ENCODE measurements around the gene SLC47A1. TPM values are rescaled to one million over a fixed set of nuclear protein-coding genes. Genes with fewer than 3 reads are reported as not detected.

The SLC47A1 gene
- total and polyA plus RNA-seq, 9 of the 15 experiments (the other 6 are each of a cell fraction or from before 2014, with no cell fraction given): not detected

DNA sequence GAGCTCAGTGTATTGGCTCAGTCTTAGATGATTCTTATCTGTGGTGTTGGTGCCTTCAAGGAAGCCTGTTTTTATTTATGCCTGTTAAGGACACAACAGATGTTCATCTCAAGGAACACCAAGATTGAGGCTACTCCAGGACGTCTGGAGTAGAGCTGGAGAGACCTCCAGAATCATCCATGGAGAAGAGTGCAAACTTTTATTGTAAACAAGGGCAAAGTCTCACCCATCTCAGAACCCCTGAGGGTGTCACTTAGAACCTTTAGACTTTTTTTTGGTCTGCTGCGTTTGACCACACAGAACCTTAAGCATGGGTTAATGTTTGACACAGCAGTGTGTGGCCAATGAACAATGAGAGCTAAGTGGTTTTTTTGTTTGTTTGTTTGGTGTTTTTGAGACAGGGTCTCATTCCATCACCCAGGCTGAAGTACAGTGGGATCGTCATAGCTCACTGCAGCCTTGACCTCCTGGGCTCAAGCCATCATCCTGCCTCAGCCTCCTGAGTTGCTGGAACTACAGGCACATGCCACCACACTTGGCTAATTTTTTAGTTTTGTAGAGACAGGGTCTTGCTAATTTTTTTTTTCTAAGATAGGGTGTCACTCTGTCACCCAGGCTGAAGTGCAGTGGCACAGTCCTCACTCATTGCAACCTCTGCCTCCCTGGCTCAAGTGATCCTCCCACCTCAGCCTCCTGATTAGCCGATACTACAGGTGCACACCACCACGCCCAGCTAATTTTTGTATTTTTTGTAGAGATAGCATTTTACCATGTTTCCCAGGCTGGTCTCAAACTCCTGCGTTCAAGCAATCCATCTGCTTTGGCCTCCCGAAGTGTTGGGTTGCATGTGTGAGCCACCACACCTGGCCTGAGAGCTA is 16.3 kb downstream of the SLC47A1 start (continued):
- TF ChIP-seq RERE (CRISPR knock-in tag; IDR thresholded peaks at IDR 0.05; ENCODE audit: borderline replicate concordance) (no peak), GTF2E2 (tag; IDR thresholded peaks at IDR 0.05) (no peak), CBX1 (IDR thresholded peaks at IDR 0.05; ENCODE audit: low read depth) (no peak), MIER1 (IDR thresholded peaks at IDR 0.05; ENCODE audit: low read depth) (no peak), BRD4 (IDR thresholded peaks at IDR 0.05) (no peak), TCF3 (CRISPR knock-in tag; IDR thresholded peaks at IDR 0.05) (no peak)
- TF ChIP-seq, protein P1, sequence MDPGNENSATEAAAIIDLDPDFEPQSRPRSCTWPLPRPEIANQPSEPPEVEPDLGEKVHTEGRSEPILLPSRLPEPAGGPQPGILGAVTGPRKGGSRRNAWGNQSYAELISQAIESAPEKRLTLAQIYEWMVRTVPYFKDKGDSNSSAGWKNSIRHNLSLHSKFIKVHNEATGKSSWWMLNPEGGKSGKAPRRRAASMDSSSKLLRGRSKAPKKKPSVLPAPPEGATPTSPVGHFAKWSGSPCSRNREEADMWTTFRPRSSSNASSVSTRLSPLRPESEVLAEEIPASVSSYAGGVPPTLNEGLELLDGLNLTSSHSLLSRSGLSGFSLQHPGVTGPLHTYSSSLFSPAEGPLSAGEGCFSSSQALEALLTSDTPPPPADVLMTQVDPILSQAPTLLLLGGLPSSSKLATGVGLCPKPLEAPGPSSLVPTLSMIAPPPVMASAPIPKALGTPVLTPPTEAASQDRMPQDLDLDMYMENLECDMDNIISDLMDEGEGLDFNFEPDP (CRISPR knock-in tag; IDR thresholded peaks at IDR 0.05): no peak

Measured in K562 (cell line).